Measurements from ENCODE around the gene TANGO6.
"Not testable (repeated sequence)": the region's sequence is repeated elsewhere in the genome, so short reads cannot be mapped to it uniquely, and the experiment has no call there.

The TANGO6 gene

DNA sequence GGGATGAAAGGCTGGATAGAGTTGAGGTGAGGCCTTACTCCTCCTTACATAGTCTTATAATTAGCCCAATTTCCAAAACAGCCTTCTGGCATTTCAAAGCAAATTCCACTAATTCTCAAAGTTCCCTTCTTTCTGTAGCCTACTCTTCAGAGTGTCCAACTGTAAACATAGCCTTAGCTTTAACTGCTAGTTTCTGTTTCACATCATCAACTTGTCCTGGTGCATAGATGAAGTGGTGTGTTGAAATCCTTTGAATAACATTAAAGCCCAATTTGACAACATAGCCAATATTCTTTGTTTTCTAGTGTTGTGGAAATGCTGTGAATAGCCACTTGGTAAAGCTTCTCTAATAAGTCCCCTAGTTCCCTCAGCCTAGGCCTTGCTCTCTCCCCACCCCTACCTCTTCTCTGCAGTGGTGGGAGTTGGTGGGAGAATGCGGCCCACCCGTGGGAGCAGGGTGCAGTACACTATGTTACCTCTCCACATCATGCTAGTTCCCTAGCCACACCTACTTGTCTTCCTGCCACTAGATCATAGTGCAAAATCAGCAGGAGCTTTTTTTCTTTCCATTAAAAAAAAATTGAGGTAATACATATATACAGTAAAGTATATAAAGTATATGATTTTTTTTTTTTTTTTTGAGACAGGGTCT lies 135.1 kb downstream of the TANGO6 start:
- no peak for DNase-seq

DNA sequence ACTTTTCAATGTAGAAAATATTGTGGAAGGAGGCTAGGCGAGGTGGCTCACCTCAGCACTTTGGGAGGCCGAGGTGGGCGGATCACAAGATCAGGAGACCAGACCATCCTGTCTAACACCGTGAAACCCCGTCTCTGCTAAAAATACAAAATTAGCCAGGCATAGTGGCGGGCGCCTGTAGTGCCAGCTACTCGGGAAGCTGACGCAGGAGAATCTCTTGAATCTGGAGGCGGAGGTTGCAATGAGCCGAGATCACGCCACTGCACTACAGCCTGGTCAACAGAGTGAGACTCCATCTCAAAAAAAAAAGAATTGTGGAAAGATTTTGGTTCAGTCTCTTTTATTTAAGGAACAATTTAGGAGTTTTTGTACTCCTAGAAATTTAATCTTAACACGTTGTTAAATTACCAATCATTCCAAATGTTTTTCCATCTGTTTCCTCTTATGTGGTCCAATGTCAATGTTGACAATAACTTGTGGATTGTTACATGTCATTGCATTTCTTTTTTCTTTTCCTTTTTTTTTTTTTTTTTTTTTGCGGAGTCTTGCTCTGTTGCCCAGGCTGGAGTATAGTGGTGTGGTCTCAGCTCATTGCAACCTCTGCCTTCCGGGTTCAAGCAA lies 137.5 kb downstream of the TANGO6 start:
- DNase-seq: no peak

GRCh38 chr16:68981971-68982370 lies 138.6 kb downstream of the TANGO6 start:
- no peak for DNase-seq

- no peak for DNase-seq
Observed at GRCh38 chr16:68984467-68984866, 141.1 kb downstream of the TANGO6 start.

- no peak for DNase-seq
Observed at GRCh38 chr16:68985268-68985667, 141.9 kb downstream of the TANGO6 start.

- DNase-seq: no peak
Observed at GRCh38 chr16:68985855-68986254, 142.5 kb downstream of the TANGO6 start.

- no peak for DNase-seq
Observed at GRCh38 chr16:68987734-68988457, 144.6 kb downstream of the TANGO6 start.

DNA sequence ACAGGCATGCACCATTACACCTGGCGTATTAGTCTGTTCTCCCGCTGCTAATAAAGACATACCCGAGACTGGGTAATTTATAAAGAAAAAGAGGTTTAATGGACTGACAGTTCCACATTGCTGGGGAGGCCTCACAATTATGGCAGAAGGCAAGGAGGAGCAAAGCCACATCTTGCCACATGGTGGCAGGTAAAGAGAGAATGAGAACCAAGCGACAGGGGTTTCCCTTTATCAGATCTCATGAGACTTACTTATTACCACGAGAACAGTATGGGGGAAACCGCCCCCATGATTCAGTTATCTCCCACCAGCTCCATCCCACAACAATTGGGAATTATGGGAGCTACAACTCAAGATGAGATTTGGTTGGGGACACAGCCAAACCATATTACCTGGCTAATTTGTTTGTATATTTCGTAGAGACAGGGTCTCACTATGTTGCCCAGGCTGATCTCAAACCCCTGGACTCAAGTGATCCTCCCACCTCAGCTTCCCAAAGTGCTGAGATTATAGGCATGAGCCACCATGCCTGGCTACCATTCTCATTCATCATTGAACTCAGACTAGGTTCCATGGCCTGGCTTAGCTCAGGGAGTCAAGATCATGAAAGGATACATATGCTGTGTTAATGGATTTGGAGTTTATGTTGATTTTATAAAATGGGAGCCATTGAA lies 147.0 kb downstream of the TANGO6 start:
- DNase-seq: not testable (repeated sequence)

GRCh38 chr16:68991075-68991474 lies 147.7 kb downstream of the TANGO6 start:
- no peak for DNase-seq

DNA sequence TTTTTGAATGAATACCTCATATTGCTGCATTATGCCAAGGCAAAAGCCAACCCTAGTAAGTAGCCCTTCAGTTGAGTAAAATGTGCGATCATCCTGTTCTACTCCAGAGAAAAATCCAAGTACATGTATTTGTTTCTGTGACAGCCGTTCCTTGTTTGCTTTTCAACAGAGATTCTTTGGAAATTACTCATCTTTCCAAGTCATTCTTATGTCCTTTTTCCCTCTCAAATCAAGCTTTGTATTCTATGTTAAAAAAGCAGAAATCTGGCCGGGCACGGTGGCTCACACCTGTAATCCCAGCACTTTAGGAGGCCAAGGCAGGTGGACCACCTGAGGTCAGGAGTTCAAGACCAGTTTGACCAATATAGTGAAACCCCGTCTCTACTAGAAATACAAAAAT lies 149.2 kb downstream of the TANGO6 start:
- no peak for DNase-seq

- DNase-seq: no peak
Observed at GRCh38 chr16:68993456-68993855, 150.1 kb downstream of the TANGO6 start.

DNA sequence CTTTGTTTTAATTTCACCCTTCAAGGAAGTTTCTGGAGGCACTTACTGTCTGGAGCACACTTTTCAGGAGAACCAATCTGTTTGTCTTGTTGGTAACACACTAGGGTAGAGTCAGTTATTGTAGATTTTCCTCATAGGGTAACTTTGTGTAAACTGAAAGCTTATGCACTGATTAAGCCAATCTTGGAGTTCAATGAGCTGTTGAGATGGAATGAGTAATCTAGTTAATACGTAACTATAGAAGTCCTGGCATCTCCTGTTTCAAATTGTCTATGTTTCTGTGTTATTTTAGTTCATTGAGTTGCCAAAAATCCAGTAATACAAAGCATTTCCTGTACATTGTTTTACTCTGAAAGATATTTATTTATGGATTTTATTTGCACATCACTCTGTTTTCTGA lies 150.6 kb downstream of the TANGO6 start:
- no peak for DNase-seq

GRCh38 chr16:68994324-68994723 lies 151.0 kb downstream of the TANGO6 start:
- no peak for DNase-seq

GRCh38 chr16:68995011-68995504 lies 151.7 kb downstream of the TANGO6 start:
- no peak for DNase-seq

DNA sequence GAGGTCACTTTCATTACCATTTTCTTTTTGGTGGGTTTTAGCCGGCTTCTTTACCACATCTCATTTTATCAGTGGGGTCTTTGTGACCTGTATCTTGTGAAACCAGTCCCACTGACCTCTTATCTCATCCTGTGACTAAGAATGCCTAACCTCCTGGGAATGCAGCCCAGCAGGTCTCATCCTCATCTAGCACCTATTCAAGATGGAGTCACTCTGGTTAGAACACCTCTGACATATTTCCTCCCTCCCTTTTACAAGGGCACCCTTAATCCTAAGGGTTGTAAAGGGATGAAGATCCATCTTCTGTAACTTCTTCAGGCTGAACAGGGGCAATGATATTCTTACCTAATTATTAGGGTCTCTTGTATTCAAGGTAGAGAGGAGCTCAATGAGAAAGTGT lies 154.2 kb downstream of the TANGO6 start:
- DNase-seq: no peak

- no peak for DNase-seq
Observed at GRCh38 chr16:68999114-68999513, 155.8 kb downstream of the TANGO6 start.

- no peak for DNase-seq
Observed at GRCh38 chr16:69003500-69003899, 160.2 kb downstream of the TANGO6 start.

DNA sequence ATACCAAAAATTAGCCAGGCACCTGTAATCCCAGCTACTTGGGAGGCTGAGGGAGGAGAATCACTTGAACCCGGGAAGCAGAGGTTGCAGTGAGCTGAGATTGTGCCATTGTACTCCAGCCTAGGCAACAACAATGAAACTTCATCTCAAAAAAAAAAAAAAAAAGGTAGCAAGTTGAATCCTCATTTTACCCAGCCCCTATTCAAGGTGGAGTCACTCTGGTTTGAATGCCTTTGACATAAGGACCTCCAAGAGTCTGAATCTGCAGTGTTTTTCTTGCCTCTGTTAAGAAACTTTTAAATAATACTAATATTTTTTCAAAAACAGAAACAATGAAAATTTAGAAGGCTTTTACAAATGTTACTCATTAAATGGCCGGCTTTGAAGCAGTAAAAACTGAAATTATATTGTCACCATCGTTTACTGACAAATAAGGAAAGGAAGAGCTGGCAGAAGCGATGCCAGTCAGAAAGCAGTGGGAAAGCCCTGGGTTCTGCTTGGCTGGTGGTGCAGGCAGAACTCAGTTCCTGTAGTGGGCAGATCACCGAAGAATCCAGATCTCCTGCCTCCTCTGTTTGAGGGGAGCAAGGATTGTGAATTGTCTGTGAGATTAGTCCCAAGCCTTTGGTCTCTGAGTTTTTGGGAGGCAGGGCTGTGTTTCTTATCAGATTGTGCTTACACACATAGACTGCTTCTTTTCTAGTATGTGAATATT lies 162.5 kb downstream of the TANGO6 start:
- no peak for DNase-seq

- no peak for DNase-seq
Observed at GRCh38 chr16:69012906-69013305, 169.6 kb downstream of the TANGO6 start.

DNA sequence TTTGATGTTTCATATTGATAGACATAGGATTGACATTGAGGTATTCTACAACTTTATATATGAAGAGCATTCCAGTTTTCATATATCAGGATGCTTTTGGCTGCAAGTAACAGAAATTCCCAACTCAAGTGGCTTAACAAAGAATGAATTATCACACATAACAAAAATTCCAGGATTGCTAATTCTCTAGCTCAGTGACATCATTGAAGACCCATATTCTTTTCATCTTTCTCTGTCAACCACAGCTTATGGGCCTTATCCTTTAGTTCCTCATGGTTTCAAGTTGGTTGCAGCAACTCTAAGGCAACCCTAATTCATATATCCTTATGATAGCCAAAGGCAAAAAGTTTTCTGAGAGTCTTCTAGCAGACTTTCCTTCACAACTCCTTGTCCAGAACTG lies 170.7 kb downstream of the TANGO6 start:
- no peak for DNase-seq

GRCh38 chr16:69014811-69015210 lies 171.5 kb downstream of the TANGO6 start:
- no peak for DNase-seq

GRCh38 chr16:69017036-69017783 lies 173.9 kb downstream of the TANGO6 start:
- DNase-seq: no peak
